Activated T-cell treated with anti-CD3 and anti-CD28 coated beads for 24 hours (primary cell): Measurements from ENCODE around the gene SNX6.
"Not testable (repeated sequence)": the region's sequence is repeated elsewhere in the genome, so short reads cannot be mapped to it uniquely, and the experiment has no call there.

Experiments
- DNase-seq: peaks from one replicate; pipeline ENCODE4 v3.0.0-alpha.2; 2020; ENCODE audit warnings: low read depth

Gene SNX6

DNA sequence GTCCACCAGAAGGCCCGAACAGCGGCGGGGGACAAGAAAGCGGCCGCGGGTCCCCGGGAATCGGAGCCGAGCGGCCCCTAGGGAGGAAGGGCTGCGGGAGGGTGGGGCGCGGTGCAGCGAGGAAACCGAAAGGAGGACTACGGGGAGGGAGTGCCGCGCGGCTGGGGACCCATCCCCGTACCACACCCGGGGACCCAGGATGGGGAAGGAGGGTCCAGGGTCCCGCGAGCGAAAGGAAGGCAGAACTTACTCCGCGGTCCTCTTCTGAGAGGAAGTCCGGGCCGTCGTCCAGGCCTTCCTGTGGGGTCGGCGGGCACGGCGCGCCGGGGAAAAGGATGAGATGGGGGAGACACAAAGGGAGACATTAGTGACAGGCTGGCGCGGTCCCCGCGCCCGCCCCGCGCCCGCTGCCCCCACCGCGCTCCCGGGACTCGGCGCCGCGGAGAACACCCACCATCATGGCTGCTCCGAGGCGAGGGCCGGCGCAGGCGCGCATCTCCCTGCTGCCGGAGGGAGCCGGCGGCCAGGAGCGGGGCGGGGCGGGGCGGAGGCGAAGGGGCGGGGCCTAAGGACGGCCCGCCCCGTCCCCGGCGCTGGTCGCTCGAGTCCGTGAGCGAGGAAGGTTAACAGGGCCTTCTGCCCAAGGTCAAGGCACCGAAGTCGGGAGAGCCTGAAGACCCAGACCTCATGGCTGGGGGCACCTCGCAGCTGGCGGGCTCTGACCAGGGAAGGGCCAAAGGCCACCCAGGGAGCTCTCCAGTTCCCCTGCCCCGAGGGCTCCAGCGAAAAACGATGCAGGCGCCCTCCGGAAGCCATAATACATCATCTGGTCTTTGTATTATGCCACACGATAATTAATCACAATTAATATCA is at the start of gene SNX6:
TSS of gene SNX6 (minus strand) at position 492 of the 873 bp plus-strand sequence. CDS start at position 460, 32 bp downstream.
- peak; percentile 65 for DNase-seq

DNA sequence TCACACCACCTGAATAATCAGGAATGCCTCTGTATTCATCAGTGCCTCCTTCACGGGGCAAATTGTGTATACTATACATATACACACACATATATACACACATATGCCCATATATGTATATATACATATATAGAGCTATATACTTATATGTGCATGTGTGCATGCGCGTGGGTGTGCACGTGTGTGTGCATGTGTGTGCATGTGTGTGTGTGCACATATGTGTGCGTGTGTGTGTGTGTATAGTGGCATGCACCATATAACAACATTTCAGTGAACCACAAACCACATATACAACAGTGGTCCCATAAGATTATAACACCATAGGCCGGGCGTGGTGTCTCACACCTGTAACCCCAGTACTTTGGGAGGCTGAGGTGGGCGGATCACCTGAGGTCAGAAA is 48.8 kb upstream of the SNX6 start:
- DNase-seq = no peak

DNA sequence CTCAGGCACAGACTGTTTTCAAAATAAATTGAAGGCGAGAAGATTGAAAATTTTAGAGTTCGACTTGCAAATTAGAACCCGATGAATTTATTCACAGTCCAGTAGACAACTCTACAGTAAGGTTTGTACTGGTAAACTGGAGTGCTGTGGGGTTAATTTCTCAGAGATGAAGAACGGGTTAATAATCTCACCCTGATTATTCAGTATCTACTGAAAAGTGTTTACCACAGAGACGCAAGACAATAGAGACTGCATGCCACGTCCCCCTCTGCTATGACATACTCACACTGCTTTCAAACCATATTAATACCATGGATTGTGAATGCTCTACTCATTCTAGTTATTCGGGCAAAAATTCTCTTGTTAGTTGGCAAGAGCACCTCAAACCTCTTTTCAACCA is 48.4 kb upstream of the SNX6 start:
- DNase-seq = no peak

DNA sequence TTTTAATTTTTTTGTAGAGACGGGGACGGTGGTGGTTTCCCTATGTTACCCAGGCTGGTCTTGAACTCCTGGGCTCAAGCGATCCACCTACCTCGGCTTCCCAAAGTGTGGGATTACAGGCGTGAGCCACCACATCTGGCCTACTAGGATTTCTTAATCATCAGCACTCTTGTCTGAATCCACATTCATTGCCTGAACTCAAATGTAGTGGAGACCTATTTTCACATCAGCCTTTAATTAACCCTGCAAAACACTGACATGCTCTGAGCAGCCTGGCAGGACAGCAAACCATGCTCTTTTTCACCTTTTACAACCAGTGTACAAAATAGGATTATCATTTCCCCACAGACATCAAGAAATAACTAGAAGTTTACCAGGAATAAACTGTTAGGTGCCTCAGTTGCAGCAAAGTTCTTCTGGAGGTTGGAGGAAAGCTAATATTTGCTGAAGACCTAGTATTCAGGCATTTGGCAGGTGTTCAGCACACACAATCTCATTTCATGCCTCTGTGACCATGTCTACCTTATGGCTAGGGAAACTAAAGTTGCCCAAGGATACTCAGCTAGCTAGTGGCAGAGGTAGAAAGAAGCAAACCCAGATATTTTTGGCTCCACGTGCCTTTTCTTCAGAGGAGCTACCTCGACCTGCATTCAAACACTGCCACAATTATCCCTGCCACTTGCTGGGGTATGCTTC is 46.7 kb upstream of the SNX6 start:
- no peak for DNase-seq

DNA sequence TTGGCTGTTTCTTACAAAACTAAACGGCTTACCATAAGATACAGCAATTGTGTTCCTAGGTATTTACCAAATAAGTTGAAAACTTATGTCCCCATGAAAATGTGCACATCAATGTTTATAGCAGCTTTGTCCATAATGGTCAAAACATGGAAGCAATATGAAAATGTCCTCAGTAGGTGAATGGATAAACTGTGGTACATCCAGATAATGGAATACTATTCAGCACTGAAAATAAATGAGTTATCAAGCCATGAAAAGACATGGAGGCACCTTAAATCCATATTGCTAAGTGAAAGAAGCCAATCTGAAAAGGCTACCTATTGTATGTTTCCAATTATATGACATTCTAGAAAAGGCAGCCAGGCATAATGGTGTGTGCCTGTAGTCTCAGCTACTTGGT is 43.8 kb upstream of the SNX6 start:
- DNase-seq = no peak

DNA sequence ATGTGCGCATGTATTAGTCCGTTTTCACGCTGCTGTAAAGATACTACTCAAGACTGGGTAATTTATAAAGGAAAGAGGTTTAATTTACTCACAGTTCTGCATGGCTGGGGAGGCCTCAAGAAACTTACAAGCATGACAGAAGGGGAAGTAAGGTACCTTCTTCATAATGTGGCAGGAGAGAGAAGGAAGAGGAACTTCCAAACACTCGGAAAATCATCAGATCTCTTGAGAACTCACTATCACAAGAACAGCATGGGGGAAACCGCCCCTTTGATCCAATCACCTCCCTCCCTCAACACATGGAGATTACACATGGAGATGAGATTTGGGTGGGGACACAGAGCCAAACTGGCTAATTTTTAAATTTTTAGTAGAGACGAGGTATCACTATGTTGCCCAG is 41.8 kb upstream of the SNX6 start:
- no peak for DNase-seq

DNA sequence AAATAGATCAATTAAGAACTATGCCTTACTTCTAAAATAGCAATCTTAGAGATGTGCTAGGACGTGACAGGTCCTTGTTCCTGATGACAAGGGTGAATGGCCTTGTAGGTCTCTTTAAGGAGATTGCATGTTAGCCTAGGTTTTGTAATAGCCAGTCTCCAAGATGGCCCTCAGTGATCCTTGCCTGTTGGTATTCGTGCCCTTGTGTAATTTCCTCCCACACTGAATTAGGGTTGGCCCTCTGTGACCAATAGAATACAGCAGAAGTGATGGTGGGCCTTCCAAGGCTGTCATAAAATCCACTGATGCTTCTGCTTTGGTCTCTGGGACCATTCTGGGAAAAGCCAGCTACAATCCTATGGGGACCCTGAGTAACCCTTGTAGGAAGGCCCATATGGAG is 38.2 kb upstream of the SNX6 start:
- DNase-seq = no peak

DNA sequence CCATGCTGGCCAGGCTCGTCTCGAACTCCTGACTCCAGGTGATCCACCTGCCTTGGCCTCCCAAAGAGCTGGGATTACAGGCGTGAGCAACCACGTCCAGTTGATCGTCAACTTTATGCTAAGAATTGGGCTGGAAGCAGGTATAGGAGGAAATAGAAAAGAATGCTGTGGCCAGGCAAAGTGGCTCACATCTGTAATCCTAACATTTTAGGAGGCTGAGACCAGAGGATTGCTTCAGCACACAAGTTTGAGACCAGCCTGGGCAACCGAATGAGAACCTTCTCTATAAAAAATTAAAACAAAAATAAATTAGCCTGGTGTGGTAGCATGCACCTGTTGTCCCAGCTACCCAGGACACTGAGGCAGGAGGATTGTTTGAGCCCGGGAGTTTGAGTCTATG is 37.1 kb upstream of the SNX6 start:
- no peak for DNase-seq

DNA sequence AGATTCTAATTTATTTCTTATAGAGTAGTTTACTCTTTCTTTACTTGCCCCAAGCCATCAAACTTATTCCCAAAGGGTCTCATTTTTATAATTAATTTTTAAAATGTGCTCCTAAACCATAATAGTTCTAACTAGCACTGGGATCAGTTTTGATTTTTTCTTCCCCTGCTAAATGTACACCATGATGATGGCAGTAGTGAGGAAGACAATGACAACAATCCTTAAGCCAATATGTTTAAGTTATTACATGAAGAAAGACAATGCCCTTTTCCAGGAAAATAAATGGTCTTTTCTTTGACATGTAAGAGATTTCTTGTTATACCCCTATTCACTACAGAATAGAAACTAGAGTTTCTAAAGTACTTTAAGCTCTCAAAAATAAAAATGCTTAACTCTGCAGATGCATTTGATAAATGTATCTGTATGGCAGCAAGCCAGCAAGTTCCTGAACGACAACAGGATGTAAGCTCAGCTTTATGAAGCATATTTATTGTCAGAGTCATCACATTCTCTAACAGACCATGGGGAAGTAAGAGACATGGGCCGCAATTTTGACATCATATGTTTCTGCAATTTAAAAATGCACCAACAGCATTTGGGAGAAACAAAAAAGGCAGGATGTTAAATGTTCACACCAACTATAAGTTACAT is 36.0 kb upstream of the SNX6 start:
- DNase-seq = no peak

DNA sequence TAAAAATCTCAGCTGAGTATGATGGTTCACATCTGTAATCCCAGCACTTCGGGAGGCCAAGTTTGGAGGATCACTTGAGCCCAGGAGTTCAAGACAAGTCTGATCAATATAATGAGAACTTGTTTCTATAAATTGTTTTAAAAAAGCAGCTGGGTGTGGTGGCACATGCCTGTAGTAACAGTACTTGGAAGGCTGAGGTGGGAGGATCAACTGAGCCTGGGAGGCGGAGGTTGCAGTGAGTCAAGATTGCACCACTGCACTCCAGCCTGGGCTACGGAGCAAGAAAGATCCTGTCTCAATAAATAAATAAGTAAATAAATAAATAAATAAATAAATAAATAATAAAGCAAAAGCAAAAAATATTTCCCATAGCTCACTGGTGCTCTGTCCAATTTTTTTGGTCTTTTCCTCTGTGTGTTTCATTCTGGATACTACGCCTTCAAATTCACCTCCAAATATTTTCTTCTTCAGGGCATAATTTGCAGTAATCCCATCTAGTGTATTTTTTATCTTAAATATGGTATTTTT is 32.7 kb upstream of the SNX6 start:
- no peak for DNase-seq

DNA sequence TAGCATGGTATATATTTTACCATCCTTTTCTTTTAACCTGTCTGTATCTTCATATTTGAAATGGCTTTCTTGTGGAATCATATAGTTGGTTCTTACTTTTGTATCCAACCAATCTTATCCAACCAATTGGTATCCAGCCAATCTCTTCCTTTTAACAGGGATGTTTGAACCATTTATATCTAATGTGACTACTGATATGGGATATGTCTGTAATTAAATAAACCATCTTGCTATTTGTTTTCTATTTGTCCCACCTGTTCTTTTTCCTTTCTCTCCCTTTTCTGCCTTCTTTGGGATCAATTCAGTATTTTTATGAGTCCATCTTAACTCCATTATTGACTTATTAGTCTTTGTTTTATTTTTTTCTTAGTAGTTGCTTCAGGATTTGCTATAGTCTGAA is 30.8 kb upstream of the SNX6 start:
- no peak for DNase-seq

DNA sequence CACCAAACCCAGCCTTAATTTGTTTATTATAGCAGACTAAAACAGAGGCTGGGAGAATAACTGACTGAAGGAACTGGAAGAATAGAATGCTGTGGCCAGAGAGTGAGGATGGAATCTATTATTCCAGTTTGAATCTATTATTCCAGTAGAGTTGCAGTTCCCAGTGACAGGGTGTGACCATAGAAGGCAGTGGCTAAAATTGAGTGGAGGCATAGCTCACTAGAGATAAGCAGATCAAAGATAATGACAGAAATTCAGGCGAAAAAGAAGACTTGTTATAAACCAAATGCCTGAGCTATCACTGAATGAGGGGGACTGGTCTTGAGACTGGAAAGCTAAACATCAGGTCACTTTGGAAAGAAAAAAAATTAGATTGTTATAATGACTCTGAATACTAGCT is 26.0 kb upstream of the SNX6 start:
- no peak for DNase-seq

DNA sequence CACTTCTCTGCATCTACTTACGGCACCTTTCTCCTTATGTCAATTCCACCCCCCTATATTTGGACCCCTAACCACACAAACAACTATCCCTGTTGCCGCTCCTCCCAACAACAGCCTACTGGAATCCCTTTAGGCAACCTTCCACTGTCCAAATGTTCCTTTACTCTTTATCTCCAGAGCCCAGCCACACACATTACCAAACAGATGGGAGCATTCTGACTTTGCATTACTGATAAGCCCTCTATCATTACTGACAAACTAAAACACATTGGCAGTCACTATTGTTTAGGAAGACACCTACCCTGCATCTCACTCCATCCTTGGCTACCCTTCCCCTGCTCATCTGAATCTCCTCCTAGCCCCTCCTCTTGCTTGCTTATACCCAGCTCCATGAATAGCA is 23.1 kb upstream of the SNX6 start:
- not testable (repeated sequence) for DNase-seq

DNA sequence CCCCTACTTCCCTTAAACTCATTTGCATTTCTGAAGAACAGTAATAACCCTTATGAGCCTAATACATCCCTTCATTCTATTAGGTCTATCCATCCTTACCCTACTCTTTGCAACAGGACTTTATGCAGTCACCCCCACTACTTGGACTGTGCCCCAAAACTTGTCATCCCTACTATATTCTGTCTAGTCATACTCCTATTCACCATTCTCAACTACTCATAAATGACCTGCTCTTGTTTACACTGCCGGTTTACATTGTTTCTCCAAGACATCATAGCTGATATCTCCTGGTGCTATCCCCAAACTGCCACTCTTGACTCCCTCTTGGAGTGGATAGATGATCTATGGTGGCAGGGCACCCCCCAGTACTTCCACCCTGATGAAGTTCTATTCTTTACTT is 22.4 kb upstream of the SNX6 start:
- not testable (repeated sequence) for DNase-seq

DNA sequence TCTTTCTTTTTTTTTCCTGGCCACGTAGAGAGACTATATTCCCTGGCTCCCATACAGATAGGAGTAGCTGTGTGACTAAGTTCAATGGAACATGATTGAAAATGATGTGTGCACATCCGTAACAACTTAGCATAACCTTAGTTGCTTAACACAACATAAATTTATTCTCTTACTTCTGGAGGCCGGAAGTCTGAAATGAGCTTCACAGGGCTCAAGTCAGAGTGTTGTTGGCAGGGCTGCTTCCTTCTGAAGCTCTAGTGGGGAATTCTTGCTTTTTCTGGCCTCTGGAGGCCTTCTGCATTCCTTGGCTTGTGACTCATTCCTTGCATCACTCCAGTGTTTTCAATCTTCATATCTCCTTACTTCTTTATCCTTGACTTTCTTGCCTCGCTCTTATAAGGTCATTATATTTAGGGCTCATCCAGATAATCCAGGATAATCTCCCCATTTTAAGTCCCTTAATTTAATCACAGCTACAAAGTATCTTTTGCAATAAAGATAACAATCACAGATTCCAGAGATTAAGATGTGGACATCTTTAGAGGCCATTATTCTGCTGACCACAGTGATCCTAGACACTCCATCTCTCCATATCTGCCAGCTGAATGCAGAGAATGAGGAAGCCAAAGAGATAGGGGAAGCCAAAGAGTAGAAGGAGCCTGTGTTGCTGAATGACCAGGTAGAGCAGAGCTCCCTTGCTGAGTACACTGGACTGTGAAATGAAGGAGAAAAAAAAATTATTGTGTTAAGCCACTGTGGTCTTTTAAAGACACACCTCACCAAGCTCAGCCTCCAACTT is 21.0 kb upstream of the SNX6 start:
- no peak for DNase-seq

DNA sequence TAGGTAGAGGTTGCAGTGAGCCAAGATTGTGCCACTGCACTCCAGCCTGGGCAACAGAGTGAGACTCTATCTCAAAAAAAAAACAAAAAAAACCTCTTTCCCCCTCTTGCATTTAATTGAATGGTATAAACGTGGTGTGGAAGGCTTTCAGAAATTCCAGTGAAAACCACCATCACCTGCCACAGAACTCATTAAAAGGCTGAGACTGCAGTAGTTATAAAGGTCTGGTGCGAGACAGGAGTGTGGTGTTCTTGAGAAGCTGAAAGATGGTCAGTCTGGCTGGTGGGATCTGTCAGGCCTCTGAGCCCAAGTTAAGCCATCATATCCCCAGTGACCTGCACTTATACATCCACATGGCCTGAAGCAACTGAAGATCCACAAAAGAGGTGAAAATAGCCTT is 20.1 kb upstream of the SNX6 start:
- DNase-seq = not testable (repeated sequence)

DNA sequence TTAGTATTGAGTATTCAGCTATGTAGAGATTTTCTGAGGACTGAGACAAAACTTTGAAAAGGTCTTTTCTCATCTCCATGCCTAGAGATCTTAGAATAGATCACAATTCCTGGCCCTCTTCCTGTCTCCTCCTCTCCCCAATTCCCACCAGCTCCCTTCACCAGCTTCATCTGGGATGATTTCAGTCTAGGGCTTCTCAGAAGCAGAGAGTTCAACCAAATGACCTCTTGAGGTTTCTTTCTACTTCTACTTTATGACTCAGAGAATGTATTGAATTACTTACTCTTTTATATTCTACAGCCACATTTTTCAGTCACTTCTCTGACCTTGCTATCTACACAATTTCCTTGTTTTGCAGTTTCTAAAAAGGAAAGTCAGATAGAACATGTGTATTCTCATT is 19.4 kb upstream of the SNX6 start:
- no peak for DNase-seq

DNA sequence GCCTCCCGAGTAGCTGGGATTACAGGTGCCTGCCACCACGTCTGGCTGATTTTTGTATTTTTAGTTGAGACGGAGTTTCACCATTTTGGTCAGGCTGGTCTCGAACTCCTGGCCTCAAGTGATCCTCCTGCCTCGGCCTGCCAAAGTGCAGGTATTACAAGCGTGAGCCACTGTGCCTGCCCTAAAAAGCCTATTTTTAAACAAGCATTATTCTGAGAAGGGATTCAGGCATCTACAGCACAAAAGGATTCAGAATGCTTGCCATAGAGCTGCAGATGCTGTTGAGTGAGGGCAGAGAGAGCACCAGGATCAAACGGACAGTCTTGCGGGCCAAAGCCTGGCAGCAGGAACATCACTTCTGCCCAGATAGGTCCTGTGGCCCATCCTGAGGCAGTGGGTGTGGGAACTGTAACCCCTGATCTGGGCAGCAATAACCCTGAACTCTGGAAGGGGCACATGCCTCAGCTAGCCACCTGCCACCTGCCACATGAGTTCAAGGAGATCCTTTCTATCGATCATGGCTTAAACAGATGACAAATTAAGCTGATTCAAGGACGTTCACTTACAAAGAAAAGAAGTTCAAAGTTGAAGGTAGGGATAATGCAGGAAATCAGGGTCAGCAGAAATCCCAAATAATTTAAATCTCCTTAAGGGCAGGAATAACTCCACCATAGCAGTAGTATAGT is 16.8 kb upstream of the SNX6 start:
- DNase-seq = no peak

DNA sequence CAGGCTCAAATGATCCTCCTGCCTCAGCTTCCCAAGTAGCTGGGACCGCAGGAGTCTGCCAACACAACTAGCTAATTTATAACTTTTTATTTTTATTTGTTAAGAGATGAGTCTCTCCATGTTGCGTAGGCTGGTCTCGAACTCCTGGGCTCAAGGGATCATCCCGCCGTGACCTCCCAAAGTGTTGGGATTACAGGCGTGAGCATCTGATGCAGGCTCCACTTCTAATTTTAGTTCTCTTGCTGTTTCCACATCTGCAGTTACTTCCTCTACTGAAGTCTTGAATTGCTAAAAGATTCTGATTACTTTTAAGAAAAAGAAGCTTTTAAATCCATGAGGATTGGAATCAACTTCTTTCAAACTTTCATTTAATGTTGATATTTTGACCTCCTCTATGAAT is 13.4 kb upstream of the SNX6 start:
- DNase-seq = no peak

DNA sequence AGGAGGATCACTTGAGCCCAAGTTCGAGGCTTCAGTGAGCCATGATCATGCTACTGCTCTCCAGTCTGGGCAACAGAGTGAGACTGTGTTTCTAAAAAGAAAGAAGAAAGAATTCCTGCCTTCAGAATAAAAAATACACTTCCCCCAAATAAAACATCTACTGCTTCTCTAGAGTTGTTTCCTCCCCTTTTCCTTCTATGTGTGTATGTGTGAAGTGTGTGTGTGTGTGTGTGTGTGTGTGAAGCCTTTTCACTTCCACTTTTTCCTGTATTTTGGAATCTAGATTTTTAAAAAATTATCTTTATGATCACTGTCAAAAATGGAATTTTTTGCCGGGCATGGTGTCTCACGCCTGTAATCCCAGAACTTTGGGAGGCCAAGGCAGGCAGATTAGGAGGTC is 12.6 kb upstream of the SNX6 start:
- DNase-seq = no peak

DNA sequence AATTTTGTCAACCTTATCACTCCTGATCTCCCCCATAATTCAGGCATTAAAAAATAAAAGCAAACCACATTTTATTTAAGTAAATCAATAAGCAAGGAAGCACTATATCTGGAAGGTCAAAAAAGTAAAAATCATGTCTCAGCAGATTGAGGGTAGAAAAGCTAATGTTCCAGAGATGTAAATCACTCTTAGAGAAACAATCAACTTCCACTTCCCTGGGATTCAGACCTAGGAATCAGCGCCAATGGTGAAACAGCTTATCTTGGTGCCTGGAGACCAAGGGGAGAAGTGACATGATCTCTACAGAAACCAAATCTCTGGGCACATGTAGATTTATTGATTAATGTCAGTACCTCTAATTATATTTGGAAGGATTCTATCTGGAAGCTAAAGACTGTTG is 10.9 kb upstream of the SNX6 start:
- no peak for DNase-seq
